AG09309 (cell line): ENCODE measurements around the gene RRBP1.

ENCODE experiments used
- DNase-seq: peaks from one replicate; pipeline ENCODE4 v3.0.0-alpha.2; 2010; ENCODE audit warnings: low read depth
- H3K4me3 ChIP-seq: 2 replicates; pipeline ENCODE4 v1.5.1; 2011; ENCODE audit warnings: mild to moderate bottlenecking, low read depth, low read length, moderate library complexity; ENCODE audit not compliant: control insufficient read depth
- CTCF ChIP-seq: IDR thresholded peaks from 2 replicates; pipeline ENCODE4 v1.5.1; 2011; ENCODE audit warnings: mild to moderate bottlenecking, low read depth, low read length, inconsistent platforms; ENCODE audit not compliant: insufficient read depth, control insufficient read depth; ENCODE audit errors: missing control alignments

The RRBP1 gene

GRCh38 chr20:17726902-17727301, 44.9 kb upstream of the RRBP1 start:
- no peak for DNase-seq
- no peak overlapping the region for H3K4me3 ChIP-seq
- no peak for TF ChIP-seq CTCF

GRCh38 chr20:17725094-17725835, 43.2 kb upstream of the RRBP1 start:
- H3K4me3 ChIP-seq, result no peak overlapping the region
- TF ChIP-seq CTCF, result no peak
- no peak for DNase-seq

DNA sequence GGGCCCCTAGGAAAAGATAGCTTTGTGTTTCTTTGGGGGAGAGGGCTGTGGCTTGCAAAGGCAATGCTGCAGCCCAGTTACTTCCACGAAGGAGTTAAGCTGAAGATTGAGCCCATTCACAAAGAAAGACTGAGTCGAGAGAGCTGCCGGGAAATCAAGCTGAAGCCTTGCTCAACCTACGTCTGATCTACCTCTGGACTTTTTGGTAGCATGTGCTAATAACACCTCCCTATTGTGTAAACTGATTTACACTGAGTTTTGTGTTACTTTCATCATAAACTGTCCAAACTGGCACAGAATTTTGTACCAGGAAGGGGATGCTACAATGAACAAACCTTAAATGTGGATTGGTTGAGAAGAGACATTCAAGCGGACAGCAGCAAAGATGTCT, 41.3 kb upstream of the RRBP1 start:
- DNase-seq, result no peak
- TF ChIP-seq CTCF, result no peak
- H3K4me3 ChIP-seq, result no peak overlapping the region

GRCh38 chr20:17722493-17723300, 40.7 kb upstream of the RRBP1 start:
- no peak overlapping the region for H3K4me3 ChIP-seq
- TF ChIP-seq CTCF, result no peak
- DNase-seq, result no peak

DNA sequence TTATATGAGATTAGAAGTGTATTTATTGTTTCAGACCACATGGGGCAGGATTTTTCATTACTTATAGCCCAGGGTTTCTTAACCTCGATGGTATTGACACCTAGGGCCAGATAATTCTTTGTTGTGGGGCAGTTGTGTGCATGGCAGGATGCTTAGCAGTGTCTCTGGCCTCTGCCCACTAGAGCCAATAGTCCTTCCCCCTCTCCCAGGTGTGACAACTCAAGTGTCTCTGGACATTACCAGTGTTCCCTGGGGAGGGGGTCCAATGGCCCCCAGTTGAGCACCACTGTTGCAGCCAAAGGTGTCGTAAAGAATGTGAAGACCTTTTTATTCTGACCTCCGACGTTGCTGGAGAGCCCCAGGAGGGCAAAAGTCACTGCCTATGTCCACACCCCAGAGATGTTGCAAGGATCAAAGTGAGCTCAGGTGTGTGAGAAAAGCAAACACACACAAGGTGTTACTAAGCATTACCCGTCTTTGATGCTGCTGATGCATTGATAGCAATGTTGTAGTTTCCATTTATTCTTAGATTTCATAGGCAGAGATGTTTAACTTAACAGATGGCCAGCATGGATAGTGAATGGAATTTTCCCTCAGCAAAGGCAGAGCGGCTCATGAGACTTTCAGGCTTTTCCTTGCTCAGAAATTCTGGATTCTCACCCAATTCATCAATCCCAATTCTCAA, 39.9 kb upstream of the RRBP1 start:
- peak; percentile 23 for TF ChIP-seq CTCF
- no peak for DNase-seq
- no peak overlapping the region for H3K4me3 ChIP-seq

- H3K4me3 ChIP-seq, result no peak overlapping the region
- no peak for TF ChIP-seq CTCF
- no peak for DNase-seq
Observed at GRCh38 chr20:17720755-17721154, 38.7 kb upstream of the RRBP1 start.
